Muscle of back (tissue), 11 donors: Measurements from ENCODE around the gene MYO16. TPM values are rescaled to one million over a fixed set of nuclear protein-coding genes. Genes with fewer than 3 reads are reported as not detected.

Source experiments
- DNase-seq, 3 donors: peaks; one replicate each; pipeline versions ENCODE4 v3.0.0 to v3.0.0-alpha.2; 2013
- polyA plus RNA-seq, 10 donors: library from polyadenylated mRNA; unstranded; fragments of 120-200 nt; gene quantifications; one replicate each; pipeline ENCODE4 v1.2.1, GENCODE V29; 2013; ENCODE audit not compliant: insufficient read length in 10 of 10

Gene MYO16
- polyA plus RNA-seq, 10 donors = 9.0 to 25.7 (median 15.6) TPM

DNA sequence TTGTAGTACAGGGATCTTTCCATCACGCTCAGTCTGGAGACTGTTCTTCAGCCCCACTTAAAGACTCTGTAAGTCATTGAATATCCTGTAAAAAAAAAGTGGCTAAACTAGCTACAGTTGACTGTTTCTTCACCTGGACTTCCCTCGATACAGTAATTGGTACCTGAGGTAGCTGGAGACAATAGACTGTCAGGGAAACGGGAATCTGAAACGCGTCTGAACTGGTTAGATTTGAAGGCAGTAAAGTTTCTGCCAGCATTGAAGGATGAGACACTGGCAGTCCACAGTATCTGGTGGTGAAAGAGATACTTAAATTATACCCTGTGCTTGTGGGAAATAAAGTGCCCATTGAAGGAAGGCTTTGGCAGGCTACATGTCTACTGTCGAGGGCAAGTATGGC is 606.5 kb downstream of the MYO16 start:
- no peak for DNase-seq

DNA sequence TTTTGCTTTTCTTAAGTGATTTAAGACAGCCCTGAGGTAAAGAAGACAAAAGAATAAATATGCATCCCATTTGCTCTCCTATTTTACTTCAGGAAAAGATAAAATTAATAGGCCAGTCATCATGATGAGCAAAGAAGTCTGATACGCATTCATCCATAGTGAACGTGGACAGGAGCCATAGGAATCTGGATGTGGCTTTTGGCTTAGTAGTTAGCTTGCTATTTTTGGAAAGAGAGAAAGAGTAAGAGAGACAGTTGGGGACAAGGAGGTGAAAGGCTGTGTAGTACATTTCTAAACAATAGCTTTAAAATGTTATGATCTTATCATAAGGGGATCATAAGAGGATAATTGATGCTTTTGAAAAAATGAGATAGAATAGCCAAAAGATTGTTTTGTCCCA is 611.7 kb downstream of the MYO16 start:
- DNase-seq = peak; percentile 15 to 19 (median 18)

DNA sequence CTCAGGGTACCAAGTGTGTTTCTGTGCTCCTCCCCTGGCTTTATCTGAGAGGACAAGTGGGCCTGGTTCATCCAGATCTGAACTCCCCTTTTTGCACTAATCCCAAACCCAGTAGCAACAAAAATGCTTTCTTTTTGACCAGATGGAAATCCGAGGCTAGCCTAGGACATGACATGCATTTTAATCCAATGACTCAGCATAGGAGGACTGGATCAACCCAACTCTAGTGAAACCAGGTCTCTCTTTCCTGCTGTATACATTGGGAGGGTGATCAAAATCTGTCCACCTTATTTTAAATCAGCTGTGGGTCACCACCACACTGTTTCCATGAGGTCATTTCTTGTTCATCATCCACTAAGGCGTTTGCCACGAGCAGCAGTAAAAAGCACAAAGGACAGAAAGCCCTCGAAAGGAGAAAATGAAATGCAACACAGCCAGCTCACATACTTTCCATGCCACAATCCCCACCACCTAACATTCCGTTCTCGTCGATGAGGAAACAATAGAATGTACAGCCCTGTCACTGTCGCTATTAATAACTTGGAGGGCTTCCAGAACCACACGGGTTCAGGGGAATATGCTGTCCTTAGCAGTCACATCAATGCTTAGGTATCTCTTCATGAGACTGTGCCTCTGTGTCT is 614.0 kb downstream of the MYO16 start:
- DNase-seq = peak; percentile 15 to 89 (median 19)

DNA sequence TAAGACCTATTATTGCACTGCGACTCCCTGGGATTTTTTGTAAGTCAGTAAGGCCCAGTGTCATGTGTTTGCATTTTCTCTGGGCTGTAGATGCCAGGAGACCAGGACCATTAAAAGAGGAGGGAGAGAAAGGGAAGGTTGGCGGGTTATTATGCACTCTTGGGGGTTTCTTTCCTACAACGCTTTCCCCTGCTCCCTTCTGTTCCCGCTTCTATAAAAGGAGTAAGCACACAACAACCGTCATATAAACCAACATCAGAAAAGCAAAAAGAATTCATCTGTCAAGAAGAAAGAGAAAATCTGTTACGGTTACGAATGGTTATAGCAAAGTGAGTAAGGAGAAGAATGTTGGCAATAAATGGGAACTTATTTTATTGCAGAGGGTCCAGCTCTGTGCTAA is 615.2 kb downstream of the MYO16 start:
- no peak for DNase-seq

DNA sequence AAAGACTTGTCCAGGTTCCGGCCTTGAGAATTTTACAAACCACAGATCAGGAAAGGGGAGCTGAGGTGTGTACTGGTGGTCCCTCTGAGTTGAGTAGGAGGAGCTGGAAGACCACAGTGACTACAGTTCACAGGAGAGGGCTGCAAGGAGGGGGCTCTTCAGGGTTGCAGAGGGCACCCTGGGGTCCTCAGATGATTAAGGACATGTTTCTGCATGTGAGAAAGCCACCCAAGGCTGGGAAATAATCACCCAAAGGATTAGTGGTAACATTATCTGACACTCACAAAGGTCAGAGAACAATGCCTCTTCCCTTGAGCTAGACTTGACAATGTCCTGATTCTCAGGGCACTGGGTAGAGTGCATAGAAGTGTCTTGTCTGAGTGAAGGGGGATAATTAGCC is 616.6 kb downstream of the MYO16 start:
- DNase-seq = no peak

DNA sequence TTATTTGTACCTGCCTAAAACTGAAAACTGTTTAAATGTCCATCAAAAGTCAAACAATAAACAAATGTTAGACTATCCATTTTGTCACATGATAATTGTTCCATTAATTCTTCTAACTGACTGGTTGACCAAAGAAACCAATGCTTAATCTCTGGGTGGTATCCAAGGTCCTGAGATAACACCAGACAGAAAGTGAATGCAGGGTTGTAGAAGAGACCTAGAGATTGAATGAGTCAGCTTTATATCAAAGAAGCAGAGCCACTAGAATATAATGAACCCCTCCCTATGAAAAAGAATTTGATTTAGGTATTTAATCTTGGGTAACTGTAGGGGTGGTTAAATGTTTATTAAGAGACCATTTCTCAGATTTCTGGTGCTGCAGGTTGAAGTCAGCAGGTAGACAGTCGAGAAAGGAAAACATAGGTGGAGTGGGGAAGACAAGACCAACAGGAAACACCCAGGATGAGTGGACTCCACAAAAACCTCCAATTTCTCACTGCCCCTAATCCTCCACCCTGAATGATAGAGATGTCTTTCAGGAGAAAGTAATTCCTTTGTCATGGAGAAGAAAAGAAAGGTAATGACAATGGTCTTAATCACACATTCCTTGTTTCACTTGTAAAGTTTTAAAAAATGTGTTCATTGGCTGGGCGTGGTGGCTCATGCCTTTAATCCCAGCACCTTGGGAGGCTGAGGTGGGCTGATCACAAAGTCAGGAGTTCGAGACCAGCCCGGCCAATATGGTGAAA is 620.5 kb downstream of the MYO16 start:
- DNase-seq = no peak

DNA sequence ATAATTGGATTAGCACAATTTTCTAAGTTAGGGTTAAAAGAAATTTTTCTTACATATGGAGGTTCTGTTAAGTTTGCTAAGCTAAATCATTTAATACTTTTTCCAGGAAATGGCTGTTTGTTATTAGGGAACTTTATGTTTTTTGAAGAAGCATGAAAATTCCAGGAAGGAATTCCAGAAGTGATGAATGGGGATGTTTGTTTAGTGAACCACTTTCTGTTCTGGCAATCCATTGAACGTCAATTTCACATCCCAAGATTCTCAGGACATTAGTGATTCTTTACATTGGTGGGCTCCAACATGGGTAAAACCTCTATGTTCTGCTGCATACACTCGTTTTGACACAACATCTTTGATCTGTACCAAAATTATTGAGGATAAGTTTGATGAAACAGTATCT is 622.5 kb downstream of the MYO16 start:
- DNase-seq = no peak

DNA sequence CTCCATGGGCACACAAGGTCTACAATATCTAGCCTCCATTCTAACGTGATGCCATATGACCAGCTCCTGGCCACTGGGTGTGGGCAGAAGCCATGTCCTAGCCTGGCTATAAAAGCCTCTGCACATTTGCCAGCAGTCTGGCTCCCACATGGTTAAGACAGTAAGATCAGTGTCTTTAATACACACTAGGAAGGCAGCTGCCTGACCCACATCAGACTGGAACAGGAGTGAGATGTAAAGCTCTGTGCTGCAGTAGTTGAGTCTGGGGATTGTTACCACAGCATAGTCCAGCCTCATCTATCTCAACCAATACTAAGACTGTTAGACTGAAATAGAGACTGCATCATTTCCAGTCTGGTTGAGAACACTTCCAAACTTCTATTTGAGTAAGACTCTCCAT is 623.9 kb downstream of the MYO16 start:
- no peak for DNase-seq

DNA sequence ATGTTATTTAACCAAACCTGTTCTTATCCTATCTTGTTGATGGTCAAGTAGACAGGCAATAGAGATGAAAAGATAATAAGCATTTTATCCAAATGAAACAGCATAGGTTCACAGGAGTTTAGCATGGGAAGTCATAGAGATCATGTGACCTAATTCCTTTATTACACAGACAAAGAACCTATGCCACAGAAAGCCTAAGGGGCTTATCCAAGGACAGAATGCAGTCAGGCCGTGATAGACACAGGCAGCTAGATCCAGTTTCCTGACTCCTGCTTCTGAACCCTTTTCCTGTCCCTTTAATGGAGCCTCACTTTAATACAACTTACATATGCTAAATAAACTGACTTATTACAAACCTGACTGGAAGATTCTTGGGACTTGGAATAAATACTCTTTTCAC is 624.9 kb downstream of the MYO16 start:
- DNase-seq = no peak

DNA sequence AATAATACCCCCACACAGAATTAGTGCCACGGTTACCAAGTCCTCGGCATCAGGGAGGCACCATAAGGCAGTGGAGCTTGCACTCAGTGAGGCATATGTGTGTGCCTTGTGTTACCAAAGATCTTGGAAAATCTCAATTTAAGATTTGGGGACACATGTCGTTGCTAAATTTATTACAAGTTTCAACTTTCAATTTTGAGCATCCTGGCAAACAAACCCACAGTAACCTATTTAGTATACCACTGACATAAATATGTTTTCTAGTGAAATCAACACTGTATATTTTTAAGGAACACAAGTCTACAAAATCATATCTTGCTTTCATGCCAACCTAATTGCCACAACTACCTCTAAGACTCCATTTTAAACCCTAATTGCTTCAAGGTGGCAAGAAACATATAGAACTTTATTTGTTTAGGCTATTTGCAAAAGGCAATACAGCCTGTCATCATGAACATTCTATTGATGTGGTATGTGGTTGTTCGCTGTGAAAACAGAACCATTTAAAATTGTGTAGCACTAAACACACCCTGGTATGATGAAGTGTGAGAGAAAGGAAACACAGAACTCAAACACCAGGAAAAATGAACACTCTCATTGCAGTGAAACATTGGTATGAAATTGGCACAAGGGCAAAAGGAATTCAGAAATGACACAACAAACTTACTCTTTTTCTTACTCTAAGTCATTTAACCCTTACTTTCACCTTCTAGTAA is 625.9 kb downstream of the MYO16 start:
- DNase-seq = no peak

DNA sequence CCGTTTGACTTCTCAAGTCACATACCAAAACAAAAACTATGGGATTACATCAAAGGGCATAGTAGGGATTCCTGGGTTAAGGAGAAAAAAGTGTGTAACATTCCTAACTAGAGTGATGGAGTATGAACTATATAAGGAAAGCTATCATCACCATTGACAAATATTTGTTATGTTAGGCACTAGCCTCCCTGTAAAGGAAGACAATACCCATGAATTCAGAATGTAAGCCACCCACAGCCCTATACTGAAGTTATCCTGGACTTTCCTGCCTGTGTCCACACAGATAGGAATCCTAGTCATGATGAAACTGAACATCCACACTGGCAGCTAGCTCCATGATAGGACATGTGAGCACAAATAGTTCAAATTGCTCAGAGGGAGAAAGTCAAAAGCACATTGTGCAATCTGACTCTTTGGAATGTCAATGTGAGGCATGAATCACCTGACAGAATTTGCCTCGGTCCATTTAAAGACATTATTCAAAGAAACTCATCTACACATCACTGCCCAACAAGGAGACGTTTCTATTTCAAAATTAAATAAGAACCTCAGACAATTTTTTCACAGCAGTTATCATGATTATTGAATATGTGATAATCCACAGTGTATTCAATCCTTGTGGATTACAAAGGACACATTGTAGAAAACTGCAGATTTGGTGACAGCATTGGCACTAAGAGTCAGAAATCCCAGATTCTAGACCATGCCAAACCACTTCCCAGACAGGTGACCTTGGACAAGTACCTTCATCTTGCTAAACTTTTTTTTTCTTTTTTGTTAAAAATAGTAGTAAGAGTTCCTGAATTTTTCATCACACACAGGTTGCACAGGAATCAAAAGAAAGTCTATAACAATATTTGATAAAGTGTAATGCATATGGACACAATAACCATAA is 627.7 kb downstream of the MYO16 start:
- peak in 1 of 3 donors; percentile 96 for DNase-seq
